Ovary (tissue), 3 donors: ENCODE data around the gene NFIA.

ENCODE experiments used
- EP300 ChIP-seq: sonication (generic); formaldehyde crosslinking; IDR thresholded peaks from one replicate; pipeline ENCODE4 v1.6.1; 2017; ENCODE audit warnings: antibody characterized with exemption
- POLR2A ChIP-seq: fragments of 450-650 bp; IDR thresholded peaks from one replicate; pipeline ENCODE4 v1.6.1; 2017; ENCODE audit warnings: antibody characterized with exemption, mild to moderate bottlenecking, moderate library complexity
- TF ChIP-seq, protein P1 (sequence below), 3 donors: fragments of 450-650 bp in 2 of 3; fragments of 200-600 bp in 1 of 3; IDR thresholded peaks; one replicate each; pipeline versions ENCODE4 v1.5.1 to v1.8.0; 2016 to 2022; ENCODE audit warnings: antibody characterized with exemption in 3 of 3, mild to moderate bottlenecking in 1 of 3
- donor health status: DM: no; HTN: no; CAD: no.

DNA sequence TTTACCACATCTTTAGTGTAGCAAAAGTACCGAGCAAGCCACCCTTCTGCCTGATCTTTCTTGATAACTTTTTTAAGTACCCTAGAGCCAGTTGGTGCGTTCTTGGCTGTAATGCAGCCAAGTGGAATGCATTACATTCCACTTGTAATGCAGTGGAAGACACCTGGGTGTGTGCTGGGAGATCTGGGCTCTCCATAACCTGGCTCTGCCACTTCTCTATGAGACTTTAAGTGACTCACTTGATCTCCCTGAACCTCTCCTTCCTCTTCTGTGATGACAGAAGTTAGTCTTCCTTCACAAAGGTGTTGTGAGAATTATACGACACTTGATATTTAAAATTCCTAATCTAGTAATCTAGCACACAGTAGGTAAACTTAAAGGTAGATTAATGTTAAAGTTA is 35.3 kb upstream of the NFIA start:
- TF ChIP-seq EP300 = no peak
- TF ChIP-seq, protein P1, sequence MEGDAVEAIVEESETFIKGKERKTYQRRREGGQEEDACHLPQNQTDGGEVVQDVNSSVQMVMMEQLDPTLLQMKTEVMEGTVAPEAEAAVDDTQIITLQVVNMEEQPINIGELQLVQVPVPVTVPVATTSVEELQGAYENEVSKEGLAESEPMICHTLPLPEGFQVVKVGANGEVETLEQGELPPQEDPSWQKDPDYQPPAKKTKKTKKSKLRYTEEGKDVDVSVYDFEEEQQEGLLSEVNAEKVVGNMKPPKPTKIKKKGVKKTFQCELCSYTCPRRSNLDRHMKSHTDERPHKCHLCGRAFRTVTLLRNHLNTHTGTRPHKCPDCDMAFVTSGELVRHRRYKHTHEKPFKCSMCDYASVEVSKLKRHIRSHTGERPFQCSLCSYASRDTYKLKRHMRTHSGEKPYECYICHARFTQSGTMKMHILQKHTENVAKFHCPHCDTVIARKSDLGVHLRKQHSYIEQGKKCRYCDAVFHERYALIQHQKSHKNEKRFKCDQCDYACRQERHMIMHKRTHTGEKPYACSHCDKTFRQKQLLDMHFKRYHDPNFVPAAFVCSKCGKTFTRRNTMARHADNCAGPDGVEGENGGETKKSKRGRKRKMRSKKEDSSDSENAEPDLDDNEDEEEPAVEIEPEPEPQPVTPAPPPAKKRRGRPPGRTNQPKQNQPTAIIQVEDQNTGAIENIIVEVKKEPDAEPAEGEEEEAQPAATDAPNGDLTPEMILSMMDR (IDR thresholded peaks at IDR 0.05) = no peak
- TF ChIP-seq POLR2A = no peak
